Lung microvascular endothelial cell (primary cell): ENCODE results near the gene PCDHGB5. TPM values are rescaled to one million over a fixed set of nuclear protein-coding genes. Genes with fewer than 3 reads are reported as not detected.

ENCODE experiments used
- DNase-seq, 2 donors: peaks; one replicate each; pipeline versions ENCODE4 v3.0.0 to v3.0.0-alpha.2; 2010; ENCODE audit warnings: low read depth in 2 of 2
- total RNA-seq: library from RNA; depleted of rRNA; stranded (reverse); fragments of >200 nt; gene quantifications from 2 replicates; pipeline ENCODE4 v1.2.1, GENCODE V29; 2014

Gene PCDHGB5
- total RNA-seq, 1 donor from 2014 or later, result 9.5 TPM

DNA sequence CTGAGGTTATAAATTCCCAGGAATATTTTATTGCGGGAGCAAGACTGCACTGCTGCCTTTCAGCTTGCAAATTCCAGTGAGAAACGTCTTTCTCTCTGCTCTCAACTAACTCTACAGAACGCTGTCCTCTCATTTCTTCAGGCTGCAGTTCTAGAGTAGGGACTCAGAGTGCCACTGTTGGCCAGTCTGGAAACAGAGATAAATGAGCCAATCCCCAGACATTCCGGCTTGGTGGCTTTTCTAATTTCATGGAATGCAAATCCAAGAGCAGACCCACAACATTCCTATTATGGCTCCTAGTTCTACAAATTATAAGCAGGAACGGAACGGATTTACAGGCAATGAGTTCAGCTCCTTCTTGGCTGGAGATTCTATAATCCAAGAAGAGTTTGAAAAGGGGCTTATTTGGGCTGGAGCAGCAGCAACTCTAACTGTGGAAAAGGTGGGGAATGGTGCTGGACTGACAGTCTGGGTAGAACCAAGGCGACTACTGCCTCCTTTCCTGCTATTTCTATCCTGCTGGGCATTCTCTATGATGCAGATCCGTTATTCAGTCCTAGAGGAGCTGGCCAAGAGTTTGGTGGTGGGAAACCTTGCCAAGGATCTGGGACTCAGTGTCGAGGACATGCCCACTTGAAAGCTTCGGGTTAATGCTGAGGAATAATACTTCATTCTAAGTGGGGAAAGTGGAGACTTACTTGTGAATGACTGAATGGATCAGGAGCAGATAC, 41.8 kb downstream of the PCDHGB5 start:
- DNase-seq, result no peak

DNA sequence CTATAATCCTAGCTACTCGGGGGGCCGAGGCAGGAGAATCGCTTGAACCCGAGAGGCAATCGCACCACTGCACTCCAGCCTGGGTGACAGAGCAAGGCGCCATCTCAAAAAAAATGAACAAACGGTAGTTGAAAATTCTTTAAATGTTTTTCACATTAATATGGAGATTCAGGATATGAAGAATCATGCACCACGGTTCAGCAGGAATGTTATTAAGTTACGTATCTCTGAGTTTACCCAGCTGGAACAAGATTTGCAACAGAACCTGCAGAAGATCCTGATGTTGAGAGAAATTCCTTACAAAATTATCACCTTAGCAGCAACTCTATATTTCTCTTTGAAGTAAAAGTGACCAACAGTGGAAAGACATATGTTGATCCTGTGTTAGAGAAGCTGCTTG, 42.6 kb downstream of the PCDHGB5 start:
- no peak for DNase-seq

DNA sequence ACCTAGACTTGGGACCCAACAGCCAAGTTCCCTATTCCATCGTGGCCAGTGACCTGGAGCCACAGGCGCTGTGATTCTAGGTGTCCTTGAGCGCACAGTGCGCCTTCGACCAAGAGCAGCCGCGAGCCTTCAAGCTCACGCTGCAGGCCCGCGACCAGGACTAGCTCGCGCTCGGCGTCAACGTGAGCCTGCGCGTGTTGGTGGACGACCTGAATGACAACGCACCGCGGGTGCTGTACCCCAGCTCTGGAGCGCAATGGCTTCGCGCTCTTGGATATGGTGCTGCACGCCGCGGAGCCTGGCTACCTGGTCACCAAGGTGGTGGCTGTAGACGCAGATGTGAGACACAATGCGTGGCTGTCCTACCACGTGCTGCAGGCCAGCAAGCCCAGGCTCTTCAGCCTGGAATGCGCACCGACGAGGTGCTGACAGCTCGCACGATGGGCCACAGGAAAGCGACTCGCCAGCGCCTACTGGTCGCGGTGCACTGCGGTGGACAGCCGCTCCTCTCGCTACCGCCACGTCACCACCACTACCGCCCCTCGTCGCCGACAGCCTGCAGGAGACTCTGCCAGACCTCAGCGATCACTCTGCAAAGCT, 43.9 kb downstream of the PCDHGB5 start:
- no peak for DNase-seq

Other genes starting within 250 kb of the PCDHGB5 start
- gene PCDHB6, start 247.9 kb upstream of the PCDHGB5 start, total RNA-seq, result under 0.01 and 0.20 TPM in 2 replicates
- gene PCDHB7, start 225.3 kb upstream of the PCDHGB5 start, total RNA-seq, result 0.44 and 2.4 TPM in 2 replicates
- 0.40 and 0.44 TPM in 2 replicates for gene PCDHB8, start 220.2 kb upstream of the PCDHGB5 start, total RNA-seq
- gene PCDHB16, start 215.6 kb upstream of the PCDHGB5 start, total RNA-seq, result 0.22 and 0.99 TPM in 2 replicates
- 0.22 and 0.40 TPM in 2 replicates for gene PCDHB9, start 210.8 kb upstream of the PCDHGB5 start, total RNA-seq
- gene PCDHB10, start 205.6 kb upstream of the PCDHGB5 start, total RNA-seq, result 0.44 and 1.8 TPM in 2 replicates
- gene PCDHB11, start 198.3 kb upstream of the PCDHGB5 start, total RNA-seq, result 0.44 and 1.8 TPM in 2 replicates
- 0.44 and 1.4 TPM in 2 replicates for gene PCDHB12, start 189.2 kb upstream of the PCDHGB5 start, total RNA-seq
- 0.87 and 2.6 TPM in 2 replicates for gene PCDHB13, start 184.0 kb upstream of the PCDHGB5 start, total RNA-seq
- 1.1 and 1.4 TPM in 2 replicates for gene PCDHB14, start 174.6 kb upstream of the PCDHGB5 start, total RNA-seq
- gene PCDHB15, start 152.6 kb upstream of the PCDHGB5 start, total RNA-seq, result 0.44 and 1.4 TPM in 2 replicates
- under 0.01 and 0.20 TPM in 2 replicates for gene SLC25A2, start 93.9 kb upstream of the PCDHGB5 start, total RNA-seq
- 56.7 and 63.5 TPM in 2 replicates for gene TAF7, start 77.2 kb upstream of the PCDHGB5 start, total RNA-seq
- 0.40 and 0.44 TPM in 2 replicates for gene PCDHGA1, start 67.4 kb upstream of the PCDHGB5 start, total RNA-seq
- gene PCDHGA2, start 59.2 kb upstream of the PCDHGB5 start, total RNA-seq, result 0.65 and 0.79 TPM in 2 replicates
- gene PCDHGA3, start 54.1 kb upstream of the PCDHGB5 start, total RNA-seq, result 0.40 and 0.44 TPM in 2 replicates
- gene PCDHGB1, start 47.8 kb upstream of the PCDHGB5 start, total RNA-seq, result 0.87 and 1.6 TPM in 2 replicates
- gene PCDHGA4, start 42.9 kb upstream of the PCDHGB5 start, total RNA-seq, result 2.0 TPM in 2 replicates
- 1.3 and 1.4 TPM in 2 replicates for gene PCDHGB2, start 38.0 kb upstream of the PCDHGB5 start, total RNA-seq
- 0.44 and 0.60 TPM in 2 replicates for gene PCDHGA5, start 33.8 kb upstream of the PCDHGB5 start, total RNA-seq
- gene PCDHGB3, start 27.7 kb upstream of the PCDHGB5 start, total RNA-seq, result 2.0 and 3.8 TPM in 2 replicates
- 1.7 and 2.4 TPM in 2 replicates for gene PCDHGA6, start 24.1 kb upstream of the PCDHGB5 start, total RNA-seq
- 0.65 and 0.99 TPM in 2 replicates for gene PCDHGA7, start 15.2 kb upstream of the PCDHGB5 start, total RNA-seq
- gene PCDHGB4, start 10.2 kb upstream of the PCDHGB5 start, total RNA-seq, result 8.3 and 10.1 TPM in 2 replicates
- gene PCDHGA8, start 5.3 kb upstream of the PCDHGB5 start, total RNA-seq, result 1.1 and 1.2 TPM in 2 replicates
- 0.87 and 2.2 TPM in 2 replicates for gene PCDHGA9, start 4.8 kb downstream of the PCDHGB5 start, total RNA-seq
- gene PCDHGB6, start 10.1 kb downstream of the PCDHGB5 start, total RNA-seq, result 1.3 and 2.4 TPM in 2 replicates
- gene PCDHGA10, start 15.0 kb downstream of the PCDHGB5 start, total RNA-seq, result 2.6 and 5.0 TPM in 2 replicates
- 4.1 and 6.2 TPM in 2 replicates for gene PCDHGB7, start 19.7 kb downstream of the PCDHGB5 start, total RNA-seq
- 4.1 and 4.4 TPM in 2 replicates for gene PCDHGA11, start 23.1 kb downstream of the PCDHGB5 start, total RNA-seq
- 1.8 and 2.8 TPM in 2 replicates for gene PCDHGA12, start 32.6 kb downstream of the PCDHGB5 start, total RNA-seq
- 10.2 and 10.9 TPM in 2 replicates for gene PCDHGC3, start 78.0 kb downstream of the PCDHGB5 start, total RNA-seq
- 0.65 and 0.79 TPM in 2 replicates for gene PCDHGC4, start 87.1 kb downstream of the PCDHGB5 start, total RNA-seq
- under 0.01 and 0.40 TPM in 2 replicates for gene PCDHGC5, start 91.1 kb downstream of the PCDHGB5 start, total RNA-seq
- 28.8 and 29.6 TPM in 2 replicates for gene DIAPH1, start 221.1 kb downstream of the PCDHGB5 start, total RNA-seq
- gene HDAC3, start 238.9 kb downstream of the PCDHGB5 start, total RNA-seq, result 45.0 and 48.2 TPM in 2 replicates
- 5.6 and 6.1 TPM in 2 replicates for gene RELL2, start 239.1 kb downstream of the PCDHGB5 start, total RNA-seq